ENCODE data around the gene ATP2A2.

- TF ChIP-seq GATA2 (IDR thresholded peaks at IDR 0.05; ENCODE audit: low read depth, low read length) (no peak), GATA3 (IDR thresholded peaks at IDR 0.05; ENCODE audit: low read depth, low read length) (no peak)
Observed at GRCh38 chr12:110289044-110289710, 8.1 kb downstream of the ATP2A2 start.

All from SH-SY5Y (cell line).